GM12873 (cell line): ENCODE measurements around the gene DNPEP.

Experiments
- TF ChIP-seq, protein P1 (sequence below): IDR thresholded peaks from 2 replicates; pipeline ENCODE4 v1.5.1; 2012; ENCODE audit warnings: low read depth, mild to moderate bottlenecking, moderate library complexity, low read length, control low read depth; ENCODE audit not compliant: insufficient read depth; ENCODE audit errors: missing control alignments

The DNPEP gene

DNA sequence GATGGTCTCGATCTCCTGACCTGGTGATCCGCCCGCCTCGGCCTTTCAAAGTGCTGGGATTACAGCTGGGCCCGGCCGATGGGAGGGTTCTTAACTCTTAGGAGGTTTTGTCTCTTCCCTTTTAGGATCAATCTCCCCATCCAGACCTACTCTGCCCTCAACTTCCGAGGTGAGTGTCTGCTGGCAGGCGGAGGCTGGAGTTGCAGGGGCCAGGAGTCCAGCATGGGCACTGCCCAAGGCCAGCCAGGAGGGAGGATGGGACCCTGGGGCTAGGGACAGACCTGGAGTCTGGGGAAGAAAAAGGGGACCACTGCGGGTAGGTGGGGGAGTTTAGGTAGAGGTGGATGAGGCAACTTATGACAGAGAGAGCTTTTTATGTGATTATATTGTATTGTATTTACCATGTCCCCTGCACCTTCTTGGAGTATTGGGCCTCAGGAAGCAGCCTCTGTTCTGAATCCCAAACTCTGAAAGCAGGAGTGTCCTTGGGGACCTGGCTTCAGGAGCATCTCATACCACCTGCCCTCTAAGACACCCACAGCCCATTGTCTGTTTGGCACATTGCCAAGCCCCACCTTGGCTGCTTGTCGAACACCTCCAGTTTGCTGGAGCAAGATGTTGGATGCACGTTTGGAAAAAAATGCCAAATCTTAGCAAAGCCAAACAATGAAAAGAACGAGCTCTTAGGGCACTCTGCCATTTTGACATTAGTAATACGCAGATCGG lies 36.1 kb upstream of the DNPEP start:
- TF ChIP-seq, protein P1, sequence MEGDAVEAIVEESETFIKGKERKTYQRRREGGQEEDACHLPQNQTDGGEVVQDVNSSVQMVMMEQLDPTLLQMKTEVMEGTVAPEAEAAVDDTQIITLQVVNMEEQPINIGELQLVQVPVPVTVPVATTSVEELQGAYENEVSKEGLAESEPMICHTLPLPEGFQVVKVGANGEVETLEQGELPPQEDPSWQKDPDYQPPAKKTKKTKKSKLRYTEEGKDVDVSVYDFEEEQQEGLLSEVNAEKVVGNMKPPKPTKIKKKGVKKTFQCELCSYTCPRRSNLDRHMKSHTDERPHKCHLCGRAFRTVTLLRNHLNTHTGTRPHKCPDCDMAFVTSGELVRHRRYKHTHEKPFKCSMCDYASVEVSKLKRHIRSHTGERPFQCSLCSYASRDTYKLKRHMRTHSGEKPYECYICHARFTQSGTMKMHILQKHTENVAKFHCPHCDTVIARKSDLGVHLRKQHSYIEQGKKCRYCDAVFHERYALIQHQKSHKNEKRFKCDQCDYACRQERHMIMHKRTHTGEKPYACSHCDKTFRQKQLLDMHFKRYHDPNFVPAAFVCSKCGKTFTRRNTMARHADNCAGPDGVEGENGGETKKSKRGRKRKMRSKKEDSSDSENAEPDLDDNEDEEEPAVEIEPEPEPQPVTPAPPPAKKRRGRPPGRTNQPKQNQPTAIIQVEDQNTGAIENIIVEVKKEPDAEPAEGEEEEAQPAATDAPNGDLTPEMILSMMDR: no peak

GRCh38 chr2:219422952-219423534 lies 35.3 kb upstream of the DNPEP start:
- TF ChIP-seq, protein P1: no peak

- TF ChIP-seq, protein P1: no peak
Observed at GRCh38 chr2:219421323-219421722, 33.6 kb upstream of the DNPEP start.

DNA sequence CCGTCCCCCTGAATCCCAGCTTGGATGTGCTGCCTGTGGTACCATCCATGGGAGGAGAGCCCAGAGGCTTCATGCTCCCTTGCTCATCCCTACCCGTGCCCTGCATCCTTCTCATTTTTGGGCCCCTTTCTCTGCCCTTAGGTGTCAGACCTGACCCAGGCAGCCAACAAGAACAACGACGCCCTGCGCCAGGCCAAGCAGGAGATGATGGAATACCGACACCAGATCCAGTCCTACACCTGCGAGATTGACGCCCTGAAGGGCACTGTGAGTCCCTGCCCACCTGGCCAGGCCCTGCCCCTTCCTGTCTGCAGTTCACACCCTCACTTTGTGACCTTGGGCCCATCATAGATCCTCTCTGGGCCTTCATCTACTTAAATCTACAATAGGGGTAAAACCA lies 33.0 kb upstream of the DNPEP start:
- TF ChIP-seq, protein P1: no peak

GRCh38 chr2:219419331-219420197 lies 31.9 kb upstream of the DNPEP start:
- TF ChIP-seq, protein P1: no peak

- TF ChIP-seq, protein P1: no peak
Observed at GRCh38 chr2:219419012-219419324, 31.3 kb upstream of the DNPEP start.
